Measurements from ENCODE around the gene CTDP1.
"Not testable (repeated sequence)": the region's sequence is repeated elsewhere in the genome, so short reads cannot be mapped to it uniquely, and the experiment has no call there.

The CTDP1 gene

GRCh38 chr18:79706006-79706405 is 26.4 kb downstream of the CTDP1 start:
- DNase-seq, result no peak

GRCh38 chr18:79706658-79707057 is 27.1 kb downstream of the CTDP1 start:
- DNase-seq, result no peak

- no peak for DNase-seq
Observed at GRCh38 chr18:79707239-79707638, 27.6 kb downstream of the CTDP1 start.

- DNase-seq, result no peak
Observed at GRCh38 chr18:79707671-79708070, 28.1 kb downstream of the CTDP1 start.

GRCh38 chr18:79708412-79708811 is 28.8 kb downstream of the CTDP1 start:
- no peak for DNase-seq

- no peak for DNase-seq
Observed at GRCh38 chr18:79712206-79712857, 32.7 kb downstream of the CTDP1 start.

GRCh38 chr18:79713341-79713740 is 33.7 kb downstream of the CTDP1 start:
- DNase-seq, result no peak

GRCh38 chr18:79714531-79715240 is 35.1 kb downstream of the CTDP1 start:
- DNase-seq, result no peak

GRCh38 chr18:79715280-79715679 is 35.7 kb downstream of the CTDP1 start:
- DNase-seq, result no peak

- DNase-seq, result no peak
Observed at GRCh38 chr18:79717059-79717458, 37.5 kb downstream of the CTDP1 start.

- DNase-seq, result no peak
Observed at GRCh38 chr18:79717555-79718074, 38.0 kb downstream of the CTDP1 start.

GRCh38 chr18:79718126-79718525 is 38.5 kb downstream of the CTDP1 start:
- DNase-seq, result no peak

GRCh38 chr18:79718878-79719477 is 39.4 kb downstream of the CTDP1 start:
- DNase-seq, result no peak

GRCh38 chr18:79719478-79720358 is 40.1 kb downstream of the CTDP1 start:
- DNase-seq, result not testable (repeated sequence)

- no peak for DNase-seq
Observed at GRCh38 chr18:79720359-79720733, 40.7 kb downstream of the CTDP1 start.

GRCh38 chr18:79723036-79723435 is 43.4 kb downstream of the CTDP1 start:
- DNase-seq, result no peak

- DNase-seq, result no peak
Observed at GRCh38 chr18:79723628-79724027, 44.0 kb downstream of the CTDP1 start.

GRCh38 chr18:79724299-79725080 is 44.9 kb downstream of the CTDP1 start:
- no peak for DNase-seq

GRCh38 chr18:79725486-79725885 is 45.9 kb downstream of the CTDP1 start:
- DNase-seq, result no peak

GRCh38 chr18:79726721-79727120 is 47.1 kb downstream of the CTDP1 start:
- DNase-seq, result no peak

GRCh38 chr18:79727211-79727610 is 47.6 kb downstream of the CTDP1 start:
- no peak for DNase-seq

- DNase-seq, result no peak
Observed at GRCh38 chr18:79728931-79729586, 49.5 kb downstream of the CTDP1 start.

Measured in OCI-M1 (cell line).